Sciatic nerve (tissue), 2 donors: ENCODE data around the gene LIMA1. TPM values are rescaled to one million over a fixed set of nuclear protein-coding genes. Genes with fewer than 3 reads are reported as not detected.
"Not testable (repeated sequence)": the region's sequence is repeated elsewhere in the genome, so short reads cannot be mapped to it uniquely, and the experiment has no call there.

Source experiments
- ATAC-seq: fragments of 200-7000 bp; cut with Tn5 transposase; one replicate; pipeline ENCODE4 v1.9.1; 2020; ENCODE audit warnings: mild to moderate bottlenecking, moderate library complexity
- DNase-seq: peaks from one replicate; pipeline ENCODE4 v3.0.0-alpha.2; 2020; ENCODE audit warnings: low spot score
- intact Hi-C: fragments of 100-400 bp; cut with DNase I; formaldehyde crosslinking; loops from one replicate; pipeline ENCODE4 v1.14.2; 2022
- total RNA-seq: library from RNA; stranded (reverse); fragmentation: NEBNext Ultra II Directional; extraction: Animal tissue kit (Norgen Biotek cat#: 25700); gene quantifications from one replicate; pipeline ENCODE4 v1.2.1, GENCODE V29; 2021
- donor health status: DM: no; HTN: no; CAD: no.
- donor health status: DM: no; HTN: no; CAD: no.

LIMA1 gene
- total RNA-seq, 1 donor from 2014 or later, result 142 TPM

DNA sequence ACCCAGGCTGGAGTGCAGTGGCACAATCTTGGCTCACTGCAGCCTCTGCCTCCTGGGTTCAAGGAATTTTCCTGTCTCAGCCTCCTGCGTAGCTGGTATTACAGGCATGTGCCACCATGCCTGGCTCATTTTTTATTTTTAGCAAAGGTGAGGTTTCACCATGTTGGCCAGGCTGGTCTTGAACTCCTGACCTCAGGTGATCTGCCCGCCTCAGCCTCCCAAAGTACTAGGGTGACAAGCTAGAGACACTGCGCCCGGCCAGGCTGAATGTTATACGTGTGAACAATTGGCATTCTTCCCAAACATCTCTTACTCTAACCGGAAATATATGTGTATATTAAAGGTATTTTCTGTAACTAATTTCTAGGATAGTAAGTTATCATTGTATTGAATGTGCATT lies 13.2 kb upstream of the LIMA1 start:
- ATAC-seq (no peak), DNase-seq (no peak)
- intact Hi-C loops, result no loop called here

DNA sequence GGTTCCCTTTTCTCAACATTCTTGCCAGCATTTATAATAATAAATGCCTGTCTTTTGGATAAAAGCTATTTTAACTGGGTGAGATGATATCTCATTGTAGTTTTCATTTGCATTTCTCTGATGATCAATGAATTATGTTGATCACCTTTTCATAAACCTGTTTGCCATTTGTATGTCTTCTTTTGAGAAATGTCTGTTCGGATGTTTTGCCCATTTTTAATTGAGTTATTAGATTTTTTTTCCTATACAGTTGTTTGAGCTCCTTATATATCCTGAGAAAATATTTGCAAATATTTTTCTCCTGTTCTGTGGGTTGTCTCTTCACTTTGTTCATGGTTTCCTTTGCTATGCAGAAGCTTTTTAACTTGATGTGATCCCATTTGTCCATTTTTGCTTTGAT lies 8.1 kb upstream of the LIMA1 start:
- DNase-seq (no peak), ATAC-seq (no peak)
- intact Hi-C loops, result no loop called here

DNA sequence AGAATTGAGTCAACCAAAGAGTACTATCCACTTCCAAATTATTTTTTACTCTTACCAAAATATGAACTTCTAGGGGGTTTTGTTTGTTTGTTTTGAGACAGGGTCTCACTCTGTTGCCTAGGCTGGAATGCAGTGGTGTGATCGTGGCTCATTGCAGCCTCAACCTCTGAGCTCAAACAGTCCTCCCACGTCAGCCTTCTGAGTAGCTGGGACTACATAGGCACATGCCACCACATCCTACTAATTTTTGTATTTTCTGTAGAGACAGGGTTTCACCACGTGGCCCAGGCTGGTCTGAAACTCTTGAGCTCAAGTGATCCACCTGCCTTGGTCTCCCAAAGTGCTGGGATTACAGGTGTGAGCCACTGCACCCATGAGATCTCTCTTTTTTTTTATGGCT lies 7.4 kb upstream of the LIMA1 start:
- DNase-seq, intact Hi-C loops, ATAC-seq: not testable (repeated sequence)

DNA sequence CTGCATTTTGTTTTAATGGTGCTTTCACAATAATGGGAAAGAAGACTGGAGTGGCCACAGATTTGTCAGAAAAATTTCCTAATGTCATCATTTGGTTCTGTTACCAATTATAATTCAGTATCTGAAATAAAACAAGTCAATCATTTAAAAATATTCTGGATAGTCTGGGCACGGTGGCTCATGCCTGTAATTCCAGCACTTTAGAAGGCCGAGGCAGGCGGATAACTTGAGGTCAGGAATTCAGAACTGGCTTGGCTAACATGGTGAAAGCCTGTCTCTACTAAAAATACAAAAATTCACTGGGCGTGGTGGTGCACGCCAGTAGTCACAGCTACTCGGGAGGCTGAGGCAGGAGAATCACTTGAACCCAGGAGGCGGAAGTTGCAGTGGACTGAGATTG lies 4.0 kb upstream of the LIMA1 start:
- ATAC-seq (no peak), DNase-seq (no peak)
- intact Hi-C loops, result no loop called here

DNA sequence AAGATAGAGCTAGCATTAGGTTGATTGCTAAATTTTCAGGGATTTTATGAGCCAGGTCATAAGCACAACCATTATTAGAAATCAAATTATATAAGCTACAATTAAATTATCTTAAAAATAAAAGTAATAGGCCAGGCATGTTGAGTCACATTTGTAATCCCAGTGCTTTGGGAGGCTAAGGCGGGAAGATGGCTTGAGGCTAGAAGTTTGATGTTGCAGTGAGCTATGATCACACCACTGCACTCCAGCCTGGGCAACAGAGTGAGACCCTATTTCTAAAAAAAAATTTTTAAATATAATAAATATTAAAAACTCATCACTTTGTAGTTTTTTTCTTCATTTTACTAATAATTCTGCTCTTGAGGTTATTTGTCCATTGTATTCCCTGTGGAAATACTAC lies 1.9 kb upstream of the LIMA1 start:
- DNase-seq, result no peak
- no peak for ATAC-seq
- intact Hi-C loops, result no loop called here

DNA sequence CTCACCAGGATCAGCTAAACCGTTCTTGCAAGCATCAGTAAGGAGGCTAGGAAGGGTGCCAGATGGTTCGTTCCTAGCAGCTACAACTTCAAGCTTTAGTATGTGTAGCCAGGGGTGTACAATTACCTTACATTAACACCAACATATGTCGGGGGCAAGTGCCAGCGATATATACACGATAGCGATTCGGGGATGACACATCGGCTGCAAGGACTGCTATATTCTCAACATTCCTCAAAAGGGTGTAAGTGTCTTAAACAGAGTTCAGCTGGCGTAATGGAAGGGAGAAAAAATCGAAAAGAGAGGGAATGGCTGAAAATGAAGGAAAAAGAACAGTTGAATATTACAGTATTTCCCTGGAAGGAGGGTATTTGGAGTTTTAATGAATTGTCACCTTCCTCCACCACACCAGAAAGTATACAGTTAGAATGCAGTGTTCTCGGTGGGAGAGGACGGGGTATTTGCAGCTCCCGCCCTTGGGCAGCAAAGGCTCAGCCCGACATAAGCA lies 545 bp downstream of the LIMA1 start:
- ATAC-seq, result peak; percentile 58
- intact Hi-C loops, result no loop called here
- no peak for DNase-seq

DNA sequence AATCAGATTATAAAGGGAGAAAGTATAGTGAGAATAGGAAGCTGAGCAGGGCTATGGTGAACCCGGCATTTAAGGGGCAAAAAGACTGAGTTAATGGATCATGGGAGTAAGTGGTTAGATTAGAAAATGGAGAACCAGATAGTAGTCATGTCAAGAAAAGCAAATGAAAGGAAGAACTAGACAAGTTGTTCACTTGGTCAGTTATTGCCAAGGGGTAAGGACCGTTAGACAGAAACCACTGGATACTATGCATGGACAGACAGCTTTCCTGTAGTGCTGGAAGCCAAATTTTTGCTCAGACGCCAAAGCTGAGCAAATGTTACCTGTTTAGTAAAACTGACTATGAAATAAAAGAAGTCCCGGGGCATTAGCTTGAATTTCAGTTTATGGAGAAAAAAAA lies 3.8 kb downstream of the LIMA1 start:
- no peak for DNase-seq
- no peak for ATAC-seq
- intact Hi-C loops, result no loop called here

DNA sequence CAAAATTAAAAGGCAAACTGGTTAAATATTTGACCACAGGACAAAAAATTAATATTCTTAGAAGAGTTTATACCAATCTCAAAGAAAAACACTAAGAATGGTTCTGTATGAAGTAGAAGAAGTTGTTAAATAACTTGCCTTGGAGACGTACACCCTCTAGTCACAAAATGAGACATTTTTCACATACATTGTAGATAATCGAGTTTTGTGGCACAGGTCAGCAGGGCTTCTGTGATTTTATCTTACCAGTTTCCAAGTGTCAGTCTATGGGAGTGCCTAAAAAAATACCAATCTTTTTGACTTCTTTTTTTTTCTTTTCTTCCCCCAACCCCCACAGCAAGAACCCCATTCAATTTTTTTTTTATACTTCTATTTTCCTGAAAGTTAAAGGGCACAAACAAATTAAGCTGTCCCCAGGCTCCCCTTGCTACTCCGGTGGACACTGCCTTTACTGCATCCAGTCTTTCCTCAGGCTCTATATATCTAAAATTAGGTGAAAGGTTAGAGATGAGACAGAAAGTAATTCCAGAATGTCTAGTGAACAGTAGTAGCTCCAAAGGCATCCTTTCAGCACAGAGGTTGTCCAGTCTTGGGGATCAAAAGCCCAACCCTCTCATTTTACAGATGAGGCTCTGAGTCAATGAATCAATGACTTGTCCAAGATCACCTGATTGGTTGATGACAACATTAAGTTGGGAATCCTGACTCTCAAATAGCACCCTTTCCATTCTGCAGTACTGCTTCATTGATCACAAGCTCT lies 6.2 kb downstream of the LIMA1 start:
- no peak for DNase-seq
- no peak for ATAC-seq
- intact Hi-C loops, result no loop called here

DNA sequence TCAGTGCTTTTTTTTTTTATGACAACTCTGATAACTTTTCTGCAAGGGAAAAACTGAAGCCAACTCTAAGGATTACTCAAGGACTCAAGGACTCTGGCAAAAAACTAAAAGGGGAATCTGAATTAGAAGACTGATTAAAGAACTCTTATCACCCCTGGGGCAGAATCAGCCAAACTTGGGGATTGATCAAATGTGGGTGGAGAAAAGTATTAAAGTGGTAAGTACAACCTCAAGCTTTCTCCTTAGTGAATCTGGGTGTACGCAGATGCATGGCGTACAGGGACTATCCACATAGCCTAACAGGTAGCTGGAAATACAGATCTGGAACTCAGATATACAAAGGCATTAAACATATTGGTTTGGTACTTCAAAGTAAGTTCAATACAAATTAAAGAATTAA lies 7.3 kb downstream of the LIMA1 start:
- intact Hi-C loops, result no loop called here
- no peak for DNase-seq
- ATAC-seq, result no peak

DNA sequence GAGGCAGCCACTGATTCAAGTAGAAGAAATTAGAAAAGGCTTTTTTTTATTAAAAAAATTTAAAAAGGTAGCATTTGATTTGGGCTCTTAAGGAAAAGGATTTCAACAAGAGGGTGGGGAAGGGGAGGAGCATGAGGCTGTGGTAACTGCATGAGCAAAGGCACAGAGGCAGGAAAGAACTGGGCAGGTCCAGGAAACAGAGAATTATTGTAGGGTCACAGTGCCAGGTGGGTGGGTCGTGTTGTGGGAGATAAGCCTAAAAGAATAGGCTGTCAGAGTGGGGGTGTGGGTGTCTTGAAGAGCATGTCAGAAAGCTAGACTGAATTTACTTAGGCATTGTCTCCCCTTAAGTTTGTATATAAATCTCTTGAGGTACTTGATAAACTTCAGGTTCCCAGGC lies 7.8 kb downstream of the LIMA1 start:
- intact Hi-C loops, result no loop called here
- ATAC-seq (peak; percentile 55), DNase-seq (no peak)

DNA sequence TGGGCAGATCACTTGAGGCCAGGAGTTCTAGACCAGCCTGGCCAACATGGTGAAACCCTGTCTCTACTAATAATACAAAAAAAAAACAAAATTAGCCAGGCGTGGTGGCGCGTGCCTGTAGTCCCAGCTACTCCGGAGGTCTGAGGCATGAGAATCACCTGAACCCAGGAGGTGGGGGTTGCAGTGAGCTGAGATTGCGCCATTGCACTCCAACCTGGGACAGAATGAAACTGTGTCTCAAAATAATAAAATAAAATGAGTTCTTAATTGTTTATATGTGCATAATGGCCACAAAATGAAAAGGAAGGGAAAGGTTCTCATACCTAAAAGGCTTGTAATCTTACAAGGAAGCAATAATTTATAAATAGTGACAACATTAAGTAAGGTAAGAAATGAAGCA lies 8.2 kb downstream of the LIMA1 start:
- ATAC-seq, intact Hi-C loops, DNase-seq: not testable (repeated sequence)

DNA sequence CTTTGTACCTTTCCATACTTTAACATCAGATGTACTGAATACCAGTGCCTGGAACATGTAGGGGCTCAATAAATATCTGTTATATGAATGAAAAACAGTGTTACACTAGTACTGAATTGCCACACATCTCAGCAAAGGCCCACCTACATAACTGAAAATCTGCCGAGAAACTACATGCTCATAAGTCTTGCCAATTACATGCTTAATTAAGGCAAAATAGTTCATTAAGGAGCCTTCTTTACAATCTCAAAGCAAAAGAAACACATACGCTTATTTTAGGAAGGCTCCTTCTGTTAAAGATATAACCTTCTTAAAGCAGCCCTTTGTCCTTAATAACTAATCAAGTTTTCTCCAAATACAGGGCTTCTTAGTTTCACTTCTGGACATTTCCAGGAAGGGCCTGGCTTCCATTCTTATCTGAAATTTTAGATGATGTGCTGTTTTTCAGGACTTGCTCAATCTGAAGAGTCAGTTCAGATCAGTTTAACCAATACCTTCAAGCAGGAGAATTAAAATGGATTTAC lies 11.5 kb downstream of the LIMA1 start:
- peak; percentile 75 for ATAC-seq
- no peak for DNase-seq
- intact Hi-C loops, result no loop called here

DNA sequence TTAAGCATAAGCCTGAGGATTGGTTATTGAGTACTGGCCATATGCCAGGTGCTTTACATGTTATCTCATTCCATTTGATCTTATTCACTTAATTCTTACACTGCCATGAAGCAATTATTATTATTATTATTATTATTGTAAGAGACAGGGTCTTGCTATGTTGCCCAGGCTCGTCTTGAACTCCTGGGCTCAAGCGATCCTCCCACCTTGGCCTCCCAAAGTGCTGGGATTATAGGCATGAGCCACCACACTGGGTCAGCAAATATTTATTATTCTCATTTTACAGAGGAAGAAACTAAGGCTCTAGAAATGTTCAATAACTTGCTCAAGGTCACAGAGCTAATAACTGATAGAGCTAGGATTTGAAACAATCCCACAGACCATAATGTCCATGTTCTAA lies 14.8 kb downstream of the LIMA1 start:
- intact Hi-C loops, result no loop called here
- ATAC-seq (no peak), DNase-seq (no peak)

DNA sequence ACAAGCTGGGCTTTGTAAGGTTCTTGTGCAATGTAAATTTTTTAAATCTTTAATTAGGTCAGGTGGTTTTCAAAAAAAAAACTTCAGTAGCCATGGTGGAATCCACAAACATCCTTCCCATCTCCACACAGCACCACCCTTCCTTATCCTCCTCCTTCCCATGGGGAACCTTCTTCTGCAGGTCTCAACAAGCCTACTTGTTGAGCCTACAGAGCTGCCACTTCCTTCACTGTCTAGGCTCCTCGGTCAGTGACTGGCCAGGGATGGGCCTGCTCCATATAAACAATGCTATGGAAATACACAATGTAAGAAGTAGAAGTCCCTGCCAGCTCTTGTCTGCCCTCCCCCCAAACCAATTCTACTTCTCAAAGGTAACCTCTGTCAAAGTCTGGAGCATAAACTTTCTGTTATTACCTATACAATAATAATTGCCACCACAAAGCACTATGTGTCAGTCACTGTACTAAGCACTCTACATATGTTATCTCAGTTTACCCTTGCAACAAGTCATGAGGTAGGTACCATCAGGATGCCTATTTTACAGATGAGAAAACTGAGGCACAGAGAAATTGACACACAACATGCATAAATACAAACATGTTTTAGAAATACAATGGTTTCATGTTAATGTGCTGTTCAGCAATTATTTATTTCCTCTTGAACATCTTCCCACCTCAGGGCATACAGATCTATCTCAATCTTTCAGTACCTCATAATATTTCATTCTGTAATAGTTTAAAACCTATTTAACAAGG lies 17.4 kb downstream of the LIMA1 start:
- ATAC-seq (no peak), DNase-seq (no peak)
- intact Hi-C loops, result no loop called here

DNA sequence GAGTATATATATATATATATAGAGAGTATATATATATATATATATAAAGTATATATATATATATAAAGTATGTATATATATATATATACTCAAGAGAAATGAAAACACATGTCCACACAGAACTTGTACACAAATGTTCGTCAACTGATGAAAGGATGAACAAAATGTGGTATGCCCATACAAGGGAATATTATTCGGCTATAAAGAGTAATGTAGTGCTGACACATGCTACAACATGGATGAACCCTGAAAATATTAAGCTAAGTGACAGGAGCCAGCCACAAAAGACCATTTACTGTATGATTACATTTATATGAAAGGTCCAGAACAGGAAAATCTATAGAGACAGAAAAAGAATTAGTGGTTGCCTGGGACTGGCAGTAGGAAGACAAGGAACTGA lies 19.5 kb downstream of the LIMA1 start:
- DNase-seq (no peak), ATAC-seq (no peak)
- intact Hi-C loops, result no loop called here

DNA sequence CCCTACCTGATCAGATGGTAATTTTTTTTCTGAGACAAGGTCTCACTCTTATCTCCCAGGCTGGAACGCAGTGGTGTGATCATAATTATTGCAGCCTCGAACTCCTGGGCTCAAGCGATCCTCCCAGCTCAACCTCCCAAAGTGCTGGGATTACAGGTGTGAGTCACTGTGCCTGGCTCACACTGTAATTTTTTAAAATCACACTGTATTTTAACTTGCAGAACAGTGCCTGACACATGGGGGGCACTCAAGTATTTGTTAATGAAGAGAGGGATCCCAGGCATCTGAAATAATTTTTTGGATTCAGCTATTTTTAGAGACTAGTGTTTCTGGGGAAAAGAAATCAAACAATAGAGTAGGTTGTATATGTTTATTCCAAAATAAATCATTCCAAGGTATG lies 21.7 kb downstream of the LIMA1 start:
- intact Hi-C loops, result no loop called here
- no peak for DNase-seq
- ATAC-seq, result no peak

DNA sequence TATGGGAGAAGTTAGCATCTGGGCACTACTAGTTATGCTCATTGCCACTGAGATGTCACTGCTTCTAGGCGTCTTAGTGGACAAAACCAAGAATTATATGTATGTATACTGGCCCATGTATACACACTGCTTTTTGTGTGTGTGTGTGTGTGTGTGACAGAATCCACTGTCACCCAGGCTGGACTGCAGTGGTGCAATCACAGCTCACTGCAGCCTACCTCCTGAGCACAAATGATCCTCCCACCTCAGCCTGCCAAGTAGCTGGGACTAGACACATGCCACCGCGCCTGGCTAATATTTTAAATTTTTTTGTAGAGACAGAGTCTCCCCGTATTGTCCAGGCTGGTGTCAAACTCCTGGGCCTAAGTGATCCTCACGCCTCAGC lies 25.2 kb downstream of the LIMA1 start:
- no peak for DNase-seq
- ATAC-seq, result peak; percentile 86
- intact Hi-C loops, result no loop called here

DNA sequence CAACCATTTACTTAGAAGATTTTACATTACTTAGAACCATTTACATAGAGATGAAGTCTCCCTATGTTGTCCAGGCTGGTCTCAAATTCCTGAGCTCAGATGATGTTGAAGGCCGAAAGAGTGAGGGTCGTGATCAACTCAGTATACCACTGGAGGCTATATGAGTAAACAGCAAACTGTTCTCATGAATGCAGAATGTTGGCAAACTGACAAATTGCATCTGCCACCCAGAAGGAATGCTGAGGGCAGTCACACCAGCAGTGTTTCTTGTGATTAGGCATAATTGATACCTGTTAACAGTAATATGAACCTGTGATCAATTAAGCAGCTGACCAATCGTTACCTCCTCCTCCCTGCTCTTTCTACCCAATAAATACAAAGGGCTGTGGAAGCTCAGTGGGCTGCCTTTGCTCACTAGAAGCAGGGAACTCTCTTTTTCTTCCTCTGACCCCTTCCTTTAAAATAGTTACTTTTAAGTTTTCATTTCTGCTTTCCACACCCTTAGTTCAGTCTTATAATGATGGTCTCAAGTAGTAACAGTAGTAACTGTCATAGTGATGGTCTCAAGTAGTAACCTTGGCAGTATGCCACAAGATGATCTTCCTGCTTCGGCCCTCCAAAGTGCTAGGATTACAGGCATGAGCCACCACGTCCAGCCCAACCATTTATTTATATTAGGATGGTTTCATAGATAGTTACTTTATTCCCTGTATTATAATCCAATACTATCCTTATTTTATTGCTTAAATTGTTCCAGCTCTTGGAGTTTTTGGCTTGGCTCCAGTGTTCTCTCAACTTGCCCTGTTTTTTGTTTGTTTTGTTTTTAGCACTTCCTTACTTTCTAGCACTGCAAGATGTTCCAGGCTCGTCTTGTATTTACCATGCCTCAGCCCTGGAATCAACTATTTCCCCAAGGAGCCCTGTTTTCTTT lies 25.8 kb downstream of the LIMA1 start:
- DNase-seq (no peak), ATAC-seq (peak; percentile 87)
- intact Hi-C loops, result no loop called here

DNA sequence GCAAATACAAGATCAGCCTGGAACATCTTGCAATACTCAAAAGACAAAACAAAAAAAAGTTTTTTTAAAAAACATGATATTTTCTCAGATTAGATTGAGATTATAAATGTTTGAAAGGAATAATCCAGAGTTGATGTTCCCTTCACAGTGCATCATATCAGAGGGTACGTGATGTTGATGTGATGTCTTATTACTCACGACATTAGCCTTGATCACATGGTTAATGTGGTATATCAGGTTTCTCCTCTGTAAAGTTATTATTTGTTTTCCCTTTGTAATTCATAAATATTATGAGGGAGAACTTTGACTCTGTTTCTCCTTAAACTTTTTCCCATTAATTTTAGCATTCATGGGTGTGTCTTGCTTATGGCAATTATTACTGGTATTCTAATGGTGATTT lies 26.6 kb downstream of the LIMA1 start:
- ATAC-seq, result no peak
- no peak for DNase-seq
- intact Hi-C loops, result no loop called here
